OCI-LY1 (cell line): Measurements from ENCODE around the gene CCDC27.

ENCODE experiments used
- H2AFZ ChIP-seq: fragments of 200-600 bp; sonication (generic), shearing (Covaris generic); 2 replicates; pipeline ENCODE4 v1.6.0; 2014; ENCODE audit warnings: antibody characterized with exemption, mild to moderate bottlenecking, low read length
- H3F3A ChIP-seq: fragments of 200-600 bp; sonication (generic), shearing (Covaris generic); 2 replicates; pipeline ENCODE4 v1.6.0; 2014; ENCODE audit warnings: mild to moderate bottlenecking, antibody characterized with exemption, low read length, moderate library complexity; ENCODE audit not compliant: insufficient read depth
- H3K27ac ChIP-seq: fragments of 200-600 bp; sonication (generic); 2 replicates; pipeline ENCODE4 v1.5.1; 2014; ENCODE audit warnings: low read length, mixed run types, mild to moderate bottlenecking, low read depth; ENCODE audit not compliant: poor library complexity, severe bottlenecking
- H3K27me3 ChIP-seq: fragments of 200-600 bp; sonication (generic); 2 replicates; pipeline ENCODE4 v1.6.0; 2014; ENCODE audit warnings: antibody characterized with exemption, mild to moderate bottlenecking, low read length, moderate library complexity; ENCODE audit not compliant: insufficient read depth
- H3K36me3 ChIP-seq: fragments of 200-600 bp; sonication (generic); 2 replicates; pipeline ENCODE4 v1.6.1; 2014; ENCODE audit warnings: mild to moderate bottlenecking, antibody characterized with exemption, low read length, moderate library complexity, mixed read lengths; ENCODE audit not compliant: insufficient read depth
- H3K4me1 ChIP-seq: fragments of 200-600 bp; sonication (generic); 2 replicates; pipeline ENCODE4 v1.5.1; 2014; ENCODE audit warnings: mild to moderate bottlenecking, low read length, moderate library complexity; ENCODE audit not compliant: insufficient read depth, severe bottlenecking
- H3K4me2 ChIP-seq: fragments of 200-600 bp; sonication (generic), shearing (Covaris generic); 2 replicates; pipeline ENCODE4 v1.6.1; 2014; ENCODE audit warnings: low read length
- H3K4me3 ChIP-seq: fragments of 200-600 bp; sonication (generic); 2 replicates; pipeline ENCODE4 v1.5.1; 2014; ENCODE audit warnings: low read length, low read depth, mild to moderate bottlenecking, mixed read lengths; ENCODE audit not compliant: poor library complexity, severe bottlenecking
- H3K79me2 ChIP-seq: fragments of 200-600 bp; shearing (Covaris generic); 2 replicates; pipeline ENCODE4 v1.6.1; 2016; ENCODE audit warnings: mixed run types, low read length, mixed read lengths; ENCODE audit not compliant: insufficient read depth
- H3K9ac ChIP-seq: fragments of 200-600 bp; sonication (generic), shearing (Covaris generic); 2 replicates; pipeline ENCODE4 v1.6.1; 2014; ENCODE audit warnings: mild to moderate bottlenecking, low read length, mixed read lengths
- H3K9me2 ChIP-seq: fragments of 200-600 bp; sonication (generic), shearing (Covaris generic); 2 replicates; pipeline ENCODE4 v1.6.1; 2014; ENCODE audit warnings: low read depth, mild to moderate bottlenecking, low read length, mixed read lengths
- H3K9me3 ChIP-seq: fragments of 200-600 bp; shearing (Covaris generic); 2 replicates; pipeline ENCODE4 v1.6.1; 2014; ENCODE audit warnings: low read length, mixed read lengths
- H4K20me1 ChIP-seq: fragments of 200-600 bp; sonication (generic), shearing (Covaris generic); 2 replicates; pipeline ENCODE4 v1.6.0; 2016; ENCODE audit warnings: mild to moderate bottlenecking, low read length; ENCODE audit not compliant: insufficient read depth
- CTCF ChIP-seq: fragments of 200-600 bp; sonication (generic), shearing (Covaris generic); IDR thresholded peaks from 2 replicates; pipeline ENCODE4 v1.5.1; 2017; ENCODE audit warnings: mild to moderate bottlenecking, antibody characterized with exemption, low read length, moderate library complexity, mixed read lengths
- EZH2 ChIP-seq: fragments of 200-600 bp; sonication (generic), shearing (Covaris generic); IDR thresholded peaks from 2 replicates; pipeline ENCODE4 v1.8.0; 2017; ENCODE audit warnings: borderline replicate concordance, mixed run types, mild to moderate bottlenecking, antibody characterized with exemption, low read length, moderate library complexity, mixed read lengths

Gene CCDC27

GRCh38 chr1:3779265-3779911 is 27.1 kb downstream of the CCDC27 start:
- Histone ChIP-seq H3K9me2 (no peaks in the 10 kb centered on the region), H3K27ac (no peak overlapping the region), H3K36me3 (peaks cover 55% of the 10 kb centered on the region), H3K4me2 (no peak overlapping the region), H3K4me3 (no peak overlapping the region), H3K9ac (no peak overlapping the region), H2AFZ (no peak overlapping the region), H4K20me1 (no peaks in the 10 kb centered on the region), H3K79me2 (no peaks in the 10 kb centered on the region), H3K9me3 (no peaks in the 10 kb centered on the region), H3F3A (no peaks in the 10 kb centered on the region), H3K4me1 (peaks cover 14% of the 10 kb centered on the region), H3K27me3 (no peaks in the 10 kb centered on the region)
- TF ChIP-seq EZH2: no peak
- TF ChIP-seq CTCF: no peak

- no peak overlapping the region for H3K27ac ChIP-seq
- peaks cover 14% of the 10 kb centered on the region for H3K4me1 ChIP-seq
- no peaks in the 10 kb centered on the region for H3K79me2 ChIP-seq
- H3K9ac ChIP-seq: no peak overlapping the region
- no peaks in the 10 kb centered on the region for H3K9me3 ChIP-seq
- H3K9me2 ChIP-seq: no peaks in the 10 kb centered on the region
- no peak overlapping the region for H3K4me3 ChIP-seq
- H3K4me2 ChIP-seq: no peak overlapping the region
- H4K20me1 ChIP-seq: no peaks in the 10 kb centered on the region
- no peak overlapping the region for H2AFZ ChIP-seq
- no peaks in the 10 kb centered on the region for H3F3A ChIP-seq
- no peak for TF ChIP-seq CTCF
- peaks cover 60% of the 10 kb centered on the region for H3K36me3 ChIP-seq
- H3K27me3 ChIP-seq: no peaks in the 10 kb centered on the region
Measured at GRCh38 chr1:3779912-3780416, 27.7 kb downstream of the CCDC27 start.

- H3K36me3 ChIP-seq: peaks cover 68% of the 10 kb centered on the region
- no peaks in the 10 kb centered on the region for H3K9me3 ChIP-seq
- no peak overlapping the region for H3K4me3 ChIP-seq
- H3K4me2 ChIP-seq: no peak overlapping the region
- H2AFZ ChIP-seq: no peak overlapping the region
- no peaks in the 10 kb centered on the region for H3F3A ChIP-seq
- H3K9me2 ChIP-seq: no peaks in the 10 kb centered on the region
- H4K20me1 ChIP-seq: no peaks in the 10 kb centered on the region
- H3K4me1 ChIP-seq: peaks cover 4% of the 10 kb centered on the region
- no peaks in the 10 kb centered on the region for H3K79me2 ChIP-seq
- no peak overlapping the region for H3K27ac ChIP-seq
- no peak overlapping the region for H3K9ac ChIP-seq
- no peak for TF ChIP-seq EZH2
- no peak for TF ChIP-seq CTCF
- no peaks in the 10 kb centered on the region for H3K27me3 ChIP-seq
Measured at GRCh38 chr1:3780901-3781300, 28.7 kb downstream of the CCDC27 start.
